PC-9 (cell line): ENCODE measurements around the gene RXYLT1. TPM values are rescaled to one million over a fixed set of nuclear protein-coding genes. Genes with fewer than 3 reads are reported as not detected.

Source experiments
- BruUV-seq: library from RNA; stranded (reverse); fragments of 400-500 nt; replicated peaks from 2 replicates; lab custom pipeline; 2021; lab: Mats Ljungman, UMichigan
- CTCF ChIA-PET: fragments of 300-600 bp; sonication (Branson Sonifier 250); formaldehyde crosslinking; loops from one replicate; lab custom pipeline; 2022; ENCODE audit warnings: antibody characterized with exemption; lab: Charles Lee
- POLR2A ChIA-PET: fragments of 300-600 bp; sonication (Branson Sonifier 250); formaldehyde crosslinking; loops from one replicate; lab custom pipeline; 2022; ENCODE audit warnings: antibody characterized with exemption; ENCODE audit not compliant: unreplicated experiment; lab: Charles Lee
- DNase-seq, 2 experiments: peaks; one replicate each; pipeline versions ENCODE4 v3.0.0 to v3.0.0-alpha.2; 2015 to 2022; ENCODE audit warnings: mixed read lengths in 1 of 2
- H2AFZ ChIP-seq: fragments of 200-600 bp; sonication (generic); 2 replicates; pipeline ENCODE4 v1.8.1; 2017; ENCODE audit warnings: antibody characterized with exemption
- H3F3A ChIP-seq: fragments of 200-600 bp; sonication (generic); 2 replicates; pipeline ENCODE4 v1.8.1; 2017; ENCODE audit warnings: antibody characterized with exemption, mild to moderate bottlenecking, low read depth; ENCODE audit not compliant: insufficient read depth
- H3K27ac ChIP-seq: fragments of 200-600 bp; sonication (generic); 2 replicates; pipeline ENCODE4 v1.6.1; 2016; ENCODE audit warnings: mixed run types
- H3K27me3 ChIP-seq: fragments of 200-600 bp; sonication (generic); 2 replicates; pipeline ENCODE4 v1.6.1; 2016; ENCODE audit warnings: low read depth, mixed run types; ENCODE audit not compliant: insufficient read depth
- H3K36me3 ChIP-seq: fragments of 200-600 bp; sonication (generic); 2 replicates; pipeline ENCODE4 v1.6.1; 2016; ENCODE audit warnings: low read depth, mixed run types
- H3K4me1 ChIP-seq: fragments of 200-600 bp; sonication (generic); replicated peaks from 2 replicates; pipeline ENCODE4 v1.6.1; 2016; ENCODE audit warnings: mixed run types; ENCODE audit not compliant: insufficient read depth
- H3K4me2 ChIP-seq: fragments of 200-600 bp; sonication (generic); 2 replicates; pipeline ENCODE4 v1.6.1; 2017; ENCODE audit warnings: mixed run types
- H3K4me3 ChIP-seq: fragments of 200-600 bp; sonication (generic); 2 replicates; pipeline ENCODE4 v1.6.1; 2016; ENCODE audit warnings: mixed run types
- H3K79me2 ChIP-seq: fragments of 200-600 bp; sonication (generic); 2 replicates; pipeline ENCODE4 v1.6.1; 2017; ENCODE audit warnings: low read depth, mixed run types
- H3K9me2 ChIP-seq: fragments of 200-600 bp; sonication (generic); 2 replicates; pipeline ENCODE4 v1.8.1; 2017; ENCODE audit warnings: mild to moderate bottlenecking; ENCODE audit not compliant: insufficient read depth
- H3K9me3 ChIP-seq: fragments of 200-600 bp; sonication (generic); 2 replicates; pipeline ENCODE4 v1.8.1; 2016; ENCODE audit warnings: low read depth; ENCODE audit not compliant: insufficient read depth
- H4K20me1 ChIP-seq: fragments of 200-600 bp; sonication (generic); 2 replicates; pipeline ENCODE4 v1.8.1; 2017; ENCODE audit not compliant: insufficient read depth
- EZH2 ChIP-seq: fragments of 200-600 bp; sonication (generic); IDR thresholded peaks from 2 replicates; pipeline ENCODE4 v1.8.0; 2017; ENCODE audit warnings: antibody characterized with exemption, low read depth
- intact Hi-C: fragments of 100-400 bp; cut with micrococcal nuclease; formaldehyde crosslinking; loops from one replicate; pipeline ENCODE4 v1.10.0; 2022; ENCODE audit not compliant: unreplicated experiment
- total RNA-seq: library from RNA; stranded (reverse); gene quantifications from 2 replicates; pipeline ENCODE4 v1.2.3, GENCODE V29; 2021
- TF ChIP-seq, protein P1 (sequence below): fragments of 200-600 bp; sonication (generic); conservative IDR thresholded peaks from 2 replicates; pipeline ENCODE4 v1.6.1; 2017; ENCODE audit warnings: mixed run types, antibody characterized with exemption, mild to moderate bottlenecking, moderate library complexity

RXYLT1 gene
- total RNA-seq, 1 experiment from 2014 or later: 12.2 TPM

DNA sequence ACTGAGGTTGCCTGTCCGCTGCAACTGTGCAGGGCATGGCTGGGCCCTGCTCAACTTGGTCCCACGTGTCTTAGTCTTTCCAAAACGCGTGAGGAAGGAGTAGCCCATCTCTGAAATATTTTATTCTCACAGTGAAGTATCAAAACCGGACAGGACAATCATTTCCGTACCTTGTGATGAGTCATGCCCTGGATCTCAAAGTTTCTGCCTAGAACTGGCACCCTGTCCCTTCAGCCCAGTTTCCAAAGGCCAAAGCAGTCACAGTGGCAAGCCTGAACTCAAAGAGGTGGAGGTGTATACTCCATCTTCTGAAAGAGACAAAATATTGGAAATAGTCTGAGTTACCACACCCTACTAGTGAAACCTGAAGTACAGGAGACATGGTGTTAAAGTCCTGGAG is 36.3 kb downstream of the RXYLT1 start:
- H3K79me2 ChIP-seq: no peaks in the 10 kb centered on the region
- H3K36me3 ChIP-seq: no peaks in the 10 kb centered on the region
- no peaks in the 10 kb centered on the region for H3K9me3 ChIP-seq
- DNase-seq: no peak
- CTCF ChIA-PET: no interaction called here
- H3K4me2 ChIP-seq: no peak overlapping the region
- H3K4me1 ChIP-seq: no peaks in the 10 kb centered on the region
- intact Hi-C loops: no loop called here
- no peak for TF ChIP-seq EZH2
- no peaks in the 10 kb centered on the region for H3F3A ChIP-seq
- no peak overlapping the region for H3K27ac ChIP-seq
- no peaks in the 10 kb centered on the region for H4K20me1 ChIP-seq
- POLR2A ChIA-PET: no interaction called here
- no TSS peak for BruUV-seq
- H3K9me2 ChIP-seq: no peaks in the 10 kb centered on the region
- H2AFZ ChIP-seq: no peak overlapping the region
- H3K27me3 ChIP-seq: no peaks in the 10 kb centered on the region
- no peak overlapping the region for H3K4me3 ChIP-seq

DNA sequence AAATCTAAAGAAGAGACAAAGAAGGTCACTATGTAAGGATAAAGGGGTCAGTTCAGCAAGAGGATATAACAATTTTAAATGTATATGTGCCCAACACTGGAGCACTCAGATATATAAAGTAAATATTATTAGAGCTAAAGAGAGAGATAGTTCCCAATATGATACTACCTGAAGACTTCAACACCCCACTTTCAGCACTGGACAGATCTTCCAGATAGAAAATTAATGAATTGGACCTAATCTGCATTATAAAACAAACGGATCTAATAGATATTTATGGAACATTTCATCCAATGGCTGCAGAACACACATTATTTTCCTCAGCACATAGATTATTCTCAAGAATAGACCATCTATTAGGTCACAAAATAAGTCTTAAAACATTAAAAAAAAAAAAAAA is 40.7 kb downstream of the RXYLT1 start:
- H3K4me3 ChIP-seq: no peak overlapping the region
- no peak for TF ChIP-seq EZH2
- TF ChIP-seq, protein P1, sequence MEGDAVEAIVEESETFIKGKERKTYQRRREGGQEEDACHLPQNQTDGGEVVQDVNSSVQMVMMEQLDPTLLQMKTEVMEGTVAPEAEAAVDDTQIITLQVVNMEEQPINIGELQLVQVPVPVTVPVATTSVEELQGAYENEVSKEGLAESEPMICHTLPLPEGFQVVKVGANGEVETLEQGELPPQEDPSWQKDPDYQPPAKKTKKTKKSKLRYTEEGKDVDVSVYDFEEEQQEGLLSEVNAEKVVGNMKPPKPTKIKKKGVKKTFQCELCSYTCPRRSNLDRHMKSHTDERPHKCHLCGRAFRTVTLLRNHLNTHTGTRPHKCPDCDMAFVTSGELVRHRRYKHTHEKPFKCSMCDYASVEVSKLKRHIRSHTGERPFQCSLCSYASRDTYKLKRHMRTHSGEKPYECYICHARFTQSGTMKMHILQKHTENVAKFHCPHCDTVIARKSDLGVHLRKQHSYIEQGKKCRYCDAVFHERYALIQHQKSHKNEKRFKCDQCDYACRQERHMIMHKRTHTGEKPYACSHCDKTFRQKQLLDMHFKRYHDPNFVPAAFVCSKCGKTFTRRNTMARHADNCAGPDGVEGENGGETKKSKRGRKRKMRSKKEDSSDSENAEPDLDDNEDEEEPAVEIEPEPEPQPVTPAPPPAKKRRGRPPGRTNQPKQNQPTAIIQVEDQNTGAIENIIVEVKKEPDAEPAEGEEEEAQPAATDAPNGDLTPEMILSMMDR: no peak
- H3F3A ChIP-seq: no peaks in the 10 kb centered on the region
- CTCF ChIA-PET: no interaction called here
- H3K4me1 ChIP-seq: no peaks in the 10 kb centered on the region
- no peaks in the 10 kb centered on the region for H3K79me2 ChIP-seq
- H3K9me2 ChIP-seq: no peaks in the 10 kb centered on the region
- no peaks in the 10 kb centered on the region for H3K27me3 ChIP-seq
- H3K27ac ChIP-seq: no peak overlapping the region
- BruUV-seq: no TSS peak
- no peaks in the 10 kb centered on the region for H4K20me1 ChIP-seq
- intact Hi-C loops: no loop called here
- H3K4me2 ChIP-seq: no peak overlapping the region
- no peaks in the 10 kb centered on the region for H3K36me3 ChIP-seq
- H3K9me3 ChIP-seq: no peaks in the 10 kb centered on the region
- no peak for DNase-seq
- no peak overlapping the region for H2AFZ ChIP-seq
- POLR2A ChIA-PET: no interaction called here

DNA sequence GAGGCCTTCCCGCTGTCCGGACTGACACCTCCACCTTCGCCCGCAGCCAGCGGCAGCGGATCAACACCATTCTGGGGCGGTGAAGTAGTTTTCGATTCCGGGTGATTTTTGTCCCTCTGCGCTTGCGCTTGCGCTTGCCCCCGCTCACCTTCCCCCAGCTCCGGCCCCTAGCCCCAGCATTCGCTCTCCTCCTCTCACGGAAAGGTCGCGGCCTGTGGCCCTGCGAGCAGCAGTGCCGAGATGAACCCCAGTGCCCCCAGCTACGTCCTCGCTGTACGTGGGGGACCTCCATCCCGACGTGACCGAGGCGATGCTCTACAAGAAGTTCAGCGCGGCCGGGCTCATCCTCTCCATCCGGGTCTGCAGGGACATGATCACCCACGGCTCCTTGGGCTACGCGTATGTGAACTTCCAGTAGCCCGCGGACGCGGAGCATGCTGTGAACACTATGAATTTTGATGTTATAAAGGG is 42.1 kb downstream of the RXYLT1 start:
- H3K4me1 ChIP-seq: no peaks in the 10 kb centered on the region
- no peaks in the 10 kb centered on the region for H3K27me3 ChIP-seq
- no TSS peak for BruUV-seq
- POLR2A ChIA-PET: no interaction called here
- no peaks in the 10 kb centered on the region for H4K20me1 ChIP-seq
- no peaks in the 10 kb centered on the region for H3K9me2 ChIP-seq
- no peak overlapping the region for H2AFZ ChIP-seq
- TF ChIP-seq, protein P1: no peak
- no peak for TF ChIP-seq EZH2
- no peak overlapping the region for H3K4me3 ChIP-seq
- DNase-seq: no peak
- no peaks in the 10 kb centered on the region for H3F3A ChIP-seq
- H3K4me2 ChIP-seq: no peak overlapping the region
- H3K36me3 ChIP-seq: no peaks in the 10 kb centered on the region
- no peak overlapping the region for H3K27ac ChIP-seq
- H3K79me2 ChIP-seq: no peaks in the 10 kb centered on the region
- intact Hi-C loops: no loop called here
- no peaks in the 10 kb centered on the region for H3K9me3 ChIP-seq
- CTCF ChIA-PET: no interaction called here

- H3K9me2 ChIP-seq: no peaks in the 10 kb centered on the region
- ChIA-PET CTCF (no interaction called here), POLR2A (no interaction called here)
- H3K27ac ChIP-seq: no peak overlapping the region
- no peak for TF ChIP-seq EZH2
- TF ChIP-seq, protein P1: no peak
- H3K36me3 ChIP-seq: no peaks in the 10 kb centered on the region
- no peaks in the 10 kb centered on the region for H3F3A ChIP-seq
- H3K79me2 ChIP-seq: no peaks in the 10 kb centered on the region
- H3K9me3 ChIP-seq: no peaks in the 10 kb centered on the region
- BruUV-seq: no TSS peak
- no peak overlapping the region for H3K4me2 ChIP-seq
- no peaks in the 10 kb centered on the region for H3K4me1 ChIP-seq
- intact Hi-C loops: no loop called here
- no peak for DNase-seq
- no peaks in the 10 kb centered on the region for H3K27me3 ChIP-seq
- H3K4me3 ChIP-seq: no peak overlapping the region
- H4K20me1 ChIP-seq: no peaks in the 10 kb centered on the region
- no peak overlapping the region for H2AFZ ChIP-seq
These were observed 42.6 kb downstream of the RXYLT1 start for GRCh38 chr12:63822352-63822751.
